ENCODE results near the gene TSPAN10. TPM values are rescaled to one million over a fixed set of nuclear protein-coding genes. Genes with fewer than 3 reads are reported as not detected.

TSPAN10 gene
- total and polyA plus RNA-seq, 2 of the 8 experiments (the other 6 are each of a cell fraction or from before 2014, with no cell fraction given) = 0.99 to 1.1 TPM

GRCh38 chr17:81641825-81642489 lies 5.0 kb downstream of the TSPAN10 start (continued):
- TF ChIP-seq E2F6 (IDR thresholded peaks at IDR 0.05) (no peak), MAX (IDR thresholded peaks at IDR 0.05) (no peak), SRF (IDR thresholded peaks at IDR 0.05; ENCODE audit: low read depth, low read length) (no peak), POLR2A (IDR thresholded peaks at IDR 0.05; ENCODE audit: control extremely low read depth in 1 of 2, low read depth in 2 of 2, low read length in 2 of 2) (no peak), KDM1A (IDR thresholded peaks at IDR 0.05; ENCODE audit: borderline replicate concordance, low read length) (no peak), CHD1 (IDR thresholded peaks at IDR 0.05; ENCODE audit: low read depth, low read length) (no peak)

All from H1 (cell line).